ENCODE results near the gene FGF9. TPM values are rescaled to one million over a fixed set of nuclear protein-coding genes. Genes with fewer than 3 reads are reported as not detected.

The FGF9 gene
- total RNA-seq (1 to 10 TPM; 1.7 to 2.3 TPM), polyA plus RNA-seq (2.3 TPM)

DNA sequence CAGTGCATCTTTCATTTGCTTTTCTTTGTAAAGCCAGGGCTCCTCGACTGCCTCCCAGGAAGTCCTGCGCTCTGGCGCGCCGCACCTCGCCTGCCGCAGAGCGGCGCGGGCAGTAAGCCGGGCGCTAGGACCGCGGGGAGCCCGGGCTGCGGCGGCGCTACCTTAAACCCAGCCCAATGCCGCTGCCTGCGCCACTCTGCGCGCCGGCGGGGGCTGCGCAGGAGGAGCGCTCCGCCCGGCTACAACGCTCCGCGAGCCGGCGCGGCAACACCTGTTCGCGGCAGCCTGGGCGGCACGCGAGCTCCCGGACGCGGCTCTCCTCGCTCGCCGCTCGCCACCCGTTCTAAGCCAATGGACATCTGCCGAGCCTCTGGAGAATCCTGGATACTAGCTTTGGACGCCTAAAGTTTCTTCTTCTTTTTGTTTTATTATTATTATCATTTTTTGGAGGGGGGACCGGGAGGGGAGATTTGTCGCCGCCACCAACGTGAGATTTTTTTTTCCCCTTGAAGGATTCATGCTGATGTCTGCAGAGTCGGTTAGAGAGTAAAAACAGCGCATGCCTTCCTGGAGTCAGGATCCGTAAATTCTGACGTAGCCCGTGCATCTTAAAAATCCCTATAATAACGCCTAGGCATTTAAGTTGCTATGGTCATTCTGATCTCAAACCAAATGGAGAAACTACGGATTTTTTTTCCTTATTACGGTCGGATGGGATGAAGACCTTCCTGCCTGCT lies at the start of gene FGF9:
Gene FGF9, plus strand, starts transcription at position 191 of the 737 bp plus-strand sequence. CDS start 840 bp downstream, outside the sequence.
- Histone ChIP-seq H3K9me3 (ENCODE audit: low read length) (no peaks in the 10 kb centered on the region), H3K27ac (ENCODE audit: low read depth, low read length) (peak within 1 kb of the TSS; percentile 22), H3K36me3 (ENCODE audit: insufficient read depth, low read length) (no peaks in the 10 kb centered on the region), H3K27me3 (ENCODE audit: insufficient read depth, low read length, poor library complexity, severe bottlenecking) (peaks cover 13% of the 10 kb centered on the region), H3K4me3 (ENCODE audit: low read length) (peak within 1 kb of the TSS; percentile 98), H3K4me1 (ENCODE audit: insufficient read depth, low read length) (peaks cover 38% of the 10 kb centered on the region)
- POLR2A ChIA-PET = interaction anchor here (0.5 to 4.0 kb wide), 4 partner anchors 67 to 444 kb away, joined by 3 to 34 read pairs (median 4); partner anchors contain the start of gene MICU2
- Mint-ChIP-seq H3K36me3 (peaks cover 0 to 17% (median 0%) of the 10 kb centered on the region in 3 donors), H3K27me3 (peaks cover 7 to 14% of the 10 kb centered on the region in 2 donors), H3K9me3 (no peaks in the 10 kb centered on the region), H3K4me1 (peaks cover 45 to 58% (median 53%) of the 10 kb centered on the region in 3 donors), H3K27ac (peak within 1 kb of the TSS; percentile 63 to 93 (median 91)), H3K4me3 (peak within 1 kb of the TSS; percentile 88 to 98 (median 96))
- DNase-seq = peak; percentile 74 to 87 (median 87)
- CTCF ChIA-PET = interaction anchor here (1.3 to 8.1 kb wide), 7 partner anchors 9 to 390 kb away, joined by 3 to 56 read pairs (median 3); no protein-coding TSS in a partner anchor

DNA sequence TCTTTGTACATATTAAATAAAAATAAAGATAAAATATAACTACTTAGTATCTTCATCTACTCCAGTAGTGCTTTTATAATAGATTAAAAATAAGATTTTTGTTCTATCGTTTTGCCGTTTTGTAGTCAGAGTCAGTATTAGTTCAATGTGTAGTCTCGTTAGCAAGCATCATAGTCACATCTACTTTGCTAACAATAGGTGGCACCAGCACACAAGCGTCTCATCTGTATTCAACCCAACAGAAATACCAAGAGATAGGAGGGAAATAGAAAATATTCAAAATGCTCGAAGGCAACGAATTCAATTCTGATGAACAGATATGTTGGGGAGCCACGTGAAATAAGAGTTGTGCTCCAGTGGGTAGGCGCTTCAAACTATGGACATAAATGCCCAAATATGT lies 45.5 kb upstream of the FGF9 start:
- no peaks in the 10 kb centered on the region for H3K4me1 ChIP-seq (ENCODE audit: insufficient read depth, low read length)

DNA sequence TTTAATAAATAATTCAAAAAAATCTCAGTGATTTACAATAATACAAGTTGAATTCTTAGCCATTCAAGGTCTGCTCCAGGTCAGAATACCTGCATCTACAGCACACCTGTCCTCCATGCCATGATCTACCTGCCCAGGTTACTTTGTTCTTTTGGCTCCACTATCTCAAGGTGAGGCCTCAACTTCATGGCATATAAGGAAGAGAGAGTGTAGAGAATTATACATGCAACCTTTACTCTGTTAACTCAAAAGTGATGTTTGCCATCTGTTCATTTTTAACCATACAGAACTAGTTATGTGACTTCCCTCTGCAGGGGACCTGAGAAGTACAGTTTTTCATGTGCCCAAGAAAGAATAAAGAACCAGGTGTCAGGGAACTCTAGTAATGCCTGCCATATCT lies 38.7 kb upstream of the FGF9 start:
- H3K4me3 Mint-ChIP-seq = no peak overlapping the region
- H3K27me3 ChIP-seq (ENCODE audit: insufficient read depth, low read length, poor library complexity, severe bottlenecking) = no peaks in the 10 kb centered on the region
- H3K27ac ChIP-seq (ENCODE audit: low read depth, low read length) = no peak overlapping the region
- H3K9me3 ChIP-seq (ENCODE audit: low read length) = no peaks in the 10 kb centered on the region
- H3K4me3 ChIP-seq (ENCODE audit: low read length) = no peak overlapping the region
- no peaks in the 10 kb centered on the region for H3K4me1 ChIP-seq (ENCODE audit: insufficient read depth, low read length)
- H3K36me3 ChIP-seq (ENCODE audit: insufficient read depth, low read length) = no peaks in the 10 kb centered on the region
- no peaks in the 10 kb centered on the region for H3K4me1 Mint-ChIP-seq
- POLR2A ChIA-PET = no interaction called here
- H3K27me3 Mint-ChIP-seq = peaks cover 12 to 27% of the 10 kb centered on the region in 2 donors
- peaks cover 2 to 13% (median 8%) of the 10 kb centered on the region in 5 donors for H3K9me3 Mint-ChIP-seq
- peaks cover 0 to 17% (median 0%) of the 10 kb centered on the region in 3 donors for H3K36me3 Mint-ChIP-seq
- CTCF ChIA-PET = no interaction called here
- no peak for DNase-seq
- H3K27ac Mint-ChIP-seq = no peak overlapping the region

More for the DNA sequence above, 45.5 kb upstream of the FGF9 start:
- Histone ChIP-seq H3K36me3 (ENCODE audit: insufficient read depth, low read length) (no peaks in the 10 kb centered on the region), H3K4me3 (ENCODE audit: low read length) (no peak overlapping the region), H3K9me3 (ENCODE audit: low read length) (no peaks in the 10 kb centered on the region), H3K27ac (ENCODE audit: low read depth, low read length) (no peak overlapping the region), H3K27me3 (ENCODE audit: insufficient read depth, low read length, poor library complexity, severe bottlenecking) (peaks cover 3% of the 10 kb centered on the region)
- Mint-ChIP-seq H3K27me3 (peaks cover 3 to 4% of the 10 kb centered on the region in 2 donors), H3K27ac (no peak overlapping the region), H3K9me3 (no peaks in the 10 kb centered on the region), H3K4me3 (no peak overlapping the region), H3K36me3 (no peaks in the 10 kb centered on the region), H3K4me1 (peaks cover 0 to 5% (median 0%) of the 10 kb centered on the region in 3 donors)
- POLR2A ChIA-PET = interaction anchor here (0.6 kb wide), 1 partner anchor 414 kb away, joined by 3 read pairs; no protein-coding TSS in a partner anchor
- CTCF ChIA-PET = interaction anchor here (0.7 to 2.3 kb wide), 3 partner anchors 13 to 653 kb away, joined by 3 to 8 read pairs (median 4); no protein-coding TSS in a partner anchor
- DNase-seq = peak in 1 of 5 donors; percentile 14

DNA sequence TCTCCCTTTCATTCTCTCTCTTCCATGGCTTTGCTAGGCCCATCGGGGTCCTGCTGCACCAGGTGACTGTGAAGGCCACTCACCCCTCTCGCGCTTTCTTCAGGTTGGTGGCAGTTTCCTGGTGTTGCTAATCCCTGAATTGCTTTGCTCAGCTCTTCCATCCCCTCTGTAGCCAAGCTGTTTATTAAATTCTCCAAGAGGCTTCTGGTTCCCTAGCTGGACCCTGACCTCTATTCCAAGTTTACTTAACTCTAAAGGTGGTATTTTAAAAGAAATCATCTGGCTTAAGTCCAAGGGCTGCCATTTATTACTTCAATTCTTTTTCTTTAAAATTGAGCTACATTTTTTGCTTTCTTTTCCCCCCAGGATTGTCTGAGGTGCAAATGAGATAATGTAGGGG lies 34.2 kb upstream of the FGF9 start:
- H3K27me3 Mint-ChIP-seq = peaks cover 5 to 24% of the 10 kb centered on the region in 2 donors
- H3K4me1 ChIP-seq (ENCODE audit: insufficient read depth, low read length) = no peaks in the 10 kb centered on the region
- H3K27ac ChIP-seq (ENCODE audit: low read depth, low read length) = no peak overlapping the region
- DNase-seq = no peak
- H3K4me3 Mint-ChIP-seq = no peak overlapping the region
- CTCF ChIA-PET = interaction anchor here (0.7 to 6.2 kb wide), 6 partner anchors 8 to 642 kb away, joined by 3 to 56 read pairs (median 10); partner anchors contain the start of gene FGF9
- POLR2A ChIA-PET = no interaction called here
- no peak overlapping the region for H3K4me3 ChIP-seq (ENCODE audit: low read length)
- H3K9me3 ChIP-seq (ENCODE audit: low read length) = no peaks in the 10 kb centered on the region
- H3K27me3 ChIP-seq (ENCODE audit: insufficient read depth, low read length, poor library complexity, severe bottlenecking) = no peaks in the 10 kb centered on the region
- no peaks in the 10 kb centered on the region for H3K36me3 ChIP-seq (ENCODE audit: insufficient read depth, low read length)
- H3K36me3 Mint-ChIP-seq = peaks cover 0 to 9% (median 0%) of the 10 kb centered on the region in 3 donors
- peaks cover 0 to 4% (median 0%) of the 10 kb centered on the region in 3 donors for H3K4me1 Mint-ChIP-seq
- H3K9me3 Mint-ChIP-seq = peaks cover 2 to 7% (median 3%) of the 10 kb centered on the region in 5 donors
- H3K27ac Mint-ChIP-seq = no peak overlapping the region

DNA sequence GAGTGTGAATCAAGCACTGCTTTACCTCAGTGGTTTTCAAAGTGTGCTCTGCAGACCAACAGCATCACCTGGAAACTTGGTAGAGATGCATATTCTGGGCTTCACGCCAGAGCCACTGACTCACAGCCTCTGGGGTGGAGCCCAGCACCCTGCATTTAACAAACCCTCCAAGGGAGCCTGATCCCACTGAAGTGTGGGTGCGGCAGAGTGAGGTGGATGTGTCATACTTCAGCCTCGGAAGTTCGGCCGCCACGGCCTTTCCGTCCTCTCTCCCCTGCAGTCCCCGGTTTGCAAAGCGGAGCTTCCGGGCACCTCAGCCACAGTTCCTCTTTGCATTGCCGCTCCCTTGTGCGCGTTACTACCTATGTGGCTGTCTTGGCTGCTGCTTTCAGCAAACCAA lies 33.6 kb upstream of the FGF9 start:
- Histone ChIP-seq H3K27me3 (ENCODE audit: insufficient read depth, low read length, poor library complexity, severe bottlenecking) (no peaks in the 10 kb centered on the region), H3K9me3 (ENCODE audit: low read length) (no peaks in the 10 kb centered on the region), H3K4me3 (ENCODE audit: low read length) (no peak overlapping the region), H3K27ac (ENCODE audit: low read depth, low read length) (no peak overlapping the region), H3K4me1 (ENCODE audit: insufficient read depth, low read length) (no peaks in the 10 kb centered on the region), H3K36me3 (ENCODE audit: insufficient read depth, low read length) (no peaks in the 10 kb centered on the region)
- ChIA-PET POLR2A (no interaction called here), CTCF (interaction anchor here (0.8 to 6.2 kb wide), 11 partner anchors 11 to 652 kb away, joined by 3 to 56 read pairs (median 7); partner anchors contain the start of gene FGF9)
- Mint-ChIP-seq H3K27me3 (peaks cover 5 to 18% of the 10 kb centered on the region in 2 donors), H3K9me3 (peaks cover 0 to under 1% (median 0%) of the 10 kb centered on the region in 5 donors), H3K4me1 (peaks cover 0 to 4% (median 0%) of the 10 kb centered on the region in 3 donors), H3K4me3 (peak overlapping the region in 1 of 7 donors; percentile 38), H3K27ac (peak overlapping the region in 2 of 8 donors; percentile 21 to 29), H3K36me3 (peaks cover 0 to 3% (median 0%) of the 10 kb centered on the region in 3 donors)
- DNase-seq = peak in 1 of 5 donors; percentile 53

DNA sequence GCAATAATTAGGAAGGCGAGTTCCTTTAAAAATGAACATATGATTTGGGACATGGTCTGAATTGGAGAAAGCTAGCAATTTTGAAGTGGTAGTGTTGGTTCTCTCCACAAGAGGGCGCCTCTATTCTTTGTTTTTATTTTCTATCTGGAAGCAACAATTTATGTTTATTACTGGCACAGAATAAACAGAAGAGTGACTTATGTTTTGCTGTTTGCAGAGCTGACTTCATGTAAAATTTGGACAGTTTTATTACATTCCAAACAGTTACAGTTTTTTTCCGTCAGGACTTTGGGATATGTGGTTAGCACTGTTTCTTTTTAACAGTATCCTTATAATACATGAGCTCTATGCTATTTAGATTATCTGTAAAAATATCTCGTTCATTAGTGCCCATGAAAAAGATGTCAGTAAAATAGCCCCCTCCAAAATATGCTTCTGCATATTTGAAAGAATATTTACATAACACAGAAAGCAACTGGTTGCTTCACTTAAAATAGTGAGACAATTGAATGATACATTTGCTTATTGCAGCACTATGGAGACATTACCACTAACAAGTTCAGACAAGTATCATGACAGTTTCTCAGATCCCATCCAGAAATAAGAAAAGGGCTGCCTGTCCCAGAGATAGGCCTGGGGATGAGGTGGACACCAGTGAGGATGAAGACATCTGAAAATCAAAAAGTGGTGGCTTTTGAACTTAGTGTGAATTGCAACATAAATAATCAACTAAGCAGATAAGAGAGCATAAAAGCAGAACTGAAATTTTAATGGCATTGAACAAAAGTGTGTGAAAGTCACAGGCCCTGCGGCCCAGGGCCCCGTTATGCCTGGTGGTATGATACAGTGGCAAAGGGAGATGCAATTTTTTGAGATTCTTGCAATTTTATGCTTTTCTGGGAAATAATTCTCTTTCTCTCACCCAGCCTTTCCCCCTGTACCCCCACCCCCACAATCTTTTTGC lies 32.3 kb upstream of the FGF9 start:
- H3K27me3 Mint-ChIP-seq = peaks cover 5 to 14% of the 10 kb centered on the region in 2 donors
- CTCF ChIA-PET = interaction anchor here (0.6 to 6.2 kb wide), 20 partner anchors 8 to 1381 kb away, joined by 3 to 56 read pairs (median 4); partner anchors contain the start of gene FGF9
- DNase-seq = peak in 4 of 5 donors; percentile 10 to 29 (median 18)
- H3K36me3 ChIP-seq (ENCODE audit: insufficient read depth, low read length) = no peaks in the 10 kb centered on the region
- peaks cover 0 to 4% (median 0%) of the 10 kb centered on the region in 3 donors for H3K4me1 Mint-ChIP-seq
- peak overlapping the region in 1 of 8 donors; percentile 63 for H3K27ac Mint-ChIP-seq
- H3K4me3 ChIP-seq (ENCODE audit: low read length) = no peak overlapping the region
- no peaks in the 10 kb centered on the region for H3K9me3 Mint-ChIP-seq
- POLR2A ChIA-PET = no interaction called here
- H3K27ac ChIP-seq (ENCODE audit: low read depth, low read length) = no peak overlapping the region
- no peaks in the 10 kb centered on the region for H3K9me3 ChIP-seq (ENCODE audit: low read length)
- no peaks in the 10 kb centered on the region for H3K4me1 ChIP-seq (ENCODE audit: insufficient read depth, low read length)
- no peak overlapping the region for H3K4me3 Mint-ChIP-seq
- no peaks in the 10 kb centered on the region for H3K36me3 Mint-ChIP-seq
- no peaks in the 10 kb centered on the region for H3K27me3 ChIP-seq (ENCODE audit: insufficient read depth, low read length, poor library complexity, severe bottlenecking)

DNA sequence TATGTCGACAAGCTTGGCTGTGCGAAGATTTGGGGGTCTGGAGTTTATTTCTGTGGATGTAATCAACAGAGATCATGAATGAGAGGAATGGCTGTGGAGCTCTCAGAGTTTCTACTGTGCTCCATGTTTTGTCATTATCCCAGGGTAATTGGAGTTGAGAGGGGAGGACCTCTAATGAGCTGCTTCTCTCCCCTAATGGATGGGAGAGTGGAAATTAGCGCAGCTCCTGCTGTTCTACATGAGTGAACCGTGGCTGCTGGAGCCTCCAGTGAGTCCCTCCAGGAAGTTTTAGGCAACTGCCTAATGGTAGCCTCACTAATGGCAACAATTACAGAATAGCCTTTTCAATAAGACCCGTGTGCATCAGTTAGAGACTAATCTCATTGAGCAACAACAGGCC lies 31.3 kb upstream of the FGF9 start:
- no peak overlapping the region for H3K27ac ChIP-seq (ENCODE audit: low read depth, low read length)
- no peaks in the 10 kb centered on the region for H3K27me3 ChIP-seq (ENCODE audit: insufficient read depth, low read length, poor library complexity, severe bottlenecking)
- ChIA-PET POLR2A (no interaction called here), CTCF (interaction anchor here (0.8 to 6.2 kb wide), 4 partner anchors 25 to 640 kb away, joined by 4 to 56 read pairs (median 5); partner anchors contain the start of gene FGF9)
- H3K4me1 ChIP-seq (ENCODE audit: insufficient read depth, low read length) = no peaks in the 10 kb centered on the region
- peaks cover 5 to 14% of the 10 kb centered on the region in 2 donors for H3K27me3 Mint-ChIP-seq
- H3K36me3 ChIP-seq (ENCODE audit: insufficient read depth, low read length) = no peaks in the 10 kb centered on the region
- no peaks in the 10 kb centered on the region for H3K9me3 ChIP-seq (ENCODE audit: low read length)
- H3K9me3 Mint-ChIP-seq = no peaks in the 10 kb centered on the region
- peaks cover 0 to 4% (median 0%) of the 10 kb centered on the region in 3 donors for H3K4me1 Mint-ChIP-seq
- no peak overlapping the region for H3K4me3 Mint-ChIP-seq
- no peaks in the 10 kb centered on the region for H3K36me3 Mint-ChIP-seq
- H3K4me3 ChIP-seq (ENCODE audit: low read length) = no peak overlapping the region
- no peak overlapping the region for H3K27ac Mint-ChIP-seq
- DNase-seq = no peak

All from CD8-positive, alpha-beta memory T cell (primary cell).